PC-9 (cell line): Measurements from ENCODE around the gene PHLPP1. TPM values are rescaled to one million over a fixed set of nuclear protein-coding genes. Genes with fewer than 3 reads are reported as not detected.

Experiments used
- BruUV-seq: library from RNA; stranded (reverse); fragments of 400-500 nt; replicated peaks from 2 replicates; lab custom pipeline; 2021; lab: Mats Ljungman, UMichigan
- CTCF ChIA-PET: fragments of 300-600 bp; sonication (Branson Sonifier 250); formaldehyde crosslinking; loops from one replicate; lab custom pipeline; 2022; ENCODE audit warnings: antibody characterized with exemption; lab: Charles Lee
- POLR2A ChIA-PET: fragments of 300-600 bp; sonication (Branson Sonifier 250); formaldehyde crosslinking; loops from one replicate; lab custom pipeline; 2022; ENCODE audit warnings: antibody characterized with exemption; ENCODE audit not compliant: unreplicated experiment; lab: Charles Lee
- DNase-seq, 2 experiments: peaks; one replicate each; pipeline versions ENCODE4 v3.0.0 to v3.0.0-alpha.2; 2015 to 2022; ENCODE audit warnings: mixed read lengths in 1 of 2
- H2AFZ ChIP-seq: fragments of 200-600 bp; sonication (generic); 2 replicates; pipeline ENCODE4 v1.8.1; 2017; ENCODE audit warnings: antibody characterized with exemption
- H3F3A ChIP-seq: fragments of 200-600 bp; sonication (generic); 2 replicates; pipeline ENCODE4 v1.8.1; 2017; ENCODE audit warnings: antibody characterized with exemption, mild to moderate bottlenecking, low read depth; ENCODE audit not compliant: insufficient read depth
- H3K27ac ChIP-seq: fragments of 200-600 bp; sonication (generic); 2 replicates; pipeline ENCODE4 v1.6.1; 2016; ENCODE audit warnings: mixed run types
- H3K27me3 ChIP-seq: fragments of 200-600 bp; sonication (generic); 2 replicates; pipeline ENCODE4 v1.6.1; 2016; ENCODE audit warnings: low read depth, mixed run types; ENCODE audit not compliant: insufficient read depth
- H3K36me3 ChIP-seq: fragments of 200-600 bp; sonication (generic); 2 replicates; pipeline ENCODE4 v1.6.1; 2016; ENCODE audit warnings: low read depth, mixed run types
- H3K4me1 ChIP-seq: fragments of 200-600 bp; sonication (generic); replicated peaks from 2 replicates; pipeline ENCODE4 v1.6.1; 2016; ENCODE audit warnings: mixed run types; ENCODE audit not compliant: insufficient read depth
- H3K4me2 ChIP-seq: fragments of 200-600 bp; sonication (generic); 2 replicates; pipeline ENCODE4 v1.6.1; 2017; ENCODE audit warnings: mixed run types
- H3K4me3 ChIP-seq: fragments of 200-600 bp; sonication (generic); 2 replicates; pipeline ENCODE4 v1.6.1; 2016; ENCODE audit warnings: mixed run types
- H3K79me2 ChIP-seq: fragments of 200-600 bp; sonication (generic); 2 replicates; pipeline ENCODE4 v1.6.1; 2017; ENCODE audit warnings: low read depth, mixed run types
- H3K9me2 ChIP-seq: fragments of 200-600 bp; sonication (generic); 2 replicates; pipeline ENCODE4 v1.8.1; 2017; ENCODE audit warnings: mild to moderate bottlenecking; ENCODE audit not compliant: insufficient read depth
- H3K9me3 ChIP-seq: fragments of 200-600 bp; sonication (generic); 2 replicates; pipeline ENCODE4 v1.8.1; 2016; ENCODE audit warnings: low read depth; ENCODE audit not compliant: insufficient read depth
- H4K20me1 ChIP-seq: fragments of 200-600 bp; sonication (generic); 2 replicates; pipeline ENCODE4 v1.8.1; 2017; ENCODE audit not compliant: insufficient read depth
- EZH2 ChIP-seq: fragments of 200-600 bp; sonication (generic); IDR thresholded peaks from 2 replicates; pipeline ENCODE4 v1.8.0; 2017; ENCODE audit warnings: antibody characterized with exemption, low read depth
- intact Hi-C: fragments of 100-400 bp; cut with micrococcal nuclease; formaldehyde crosslinking; loops from one replicate; pipeline ENCODE4 v1.10.0; 2022; ENCODE audit not compliant: unreplicated experiment
- total RNA-seq: library from RNA; stranded (reverse); gene quantifications from 2 replicates; pipeline ENCODE4 v1.2.3, GENCODE V29; 2021
- TF ChIP-seq, protein P1 (sequence below): fragments of 200-600 bp; sonication (generic); conservative IDR thresholded peaks from 2 replicates; pipeline ENCODE4 v1.6.1; 2017; ENCODE audit warnings: mixed run types, antibody characterized with exemption, mild to moderate bottlenecking, moderate library complexity

PHLPP1 gene
- total RNA-seq, 1 experiment from 2014 or later: 21.1 TPM

DNA sequence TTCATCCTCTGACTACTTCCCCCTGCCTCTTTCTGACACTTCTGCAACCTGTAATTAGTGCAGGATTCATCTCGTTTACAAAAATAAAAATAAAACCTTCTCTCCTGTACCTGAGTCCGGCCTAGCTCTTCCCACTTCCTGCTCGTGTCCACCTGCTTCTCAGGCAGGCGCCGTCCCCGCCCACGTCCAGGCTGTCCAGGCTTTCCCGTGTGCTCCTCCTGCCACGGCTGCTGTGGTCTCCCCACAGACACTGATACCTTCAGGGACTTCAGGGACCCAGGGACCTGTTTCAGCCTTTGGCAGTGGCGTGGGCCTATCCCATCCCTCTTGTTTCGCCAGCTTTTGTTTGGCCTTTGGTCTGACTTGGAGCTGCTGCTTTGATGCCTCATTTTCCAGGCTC, 272.5 kb downstream of the PHLPP1 start:
- no peak overlapping the region for H2AFZ ChIP-seq
- H3K9me3 ChIP-seq: no peaks in the 10 kb centered on the region
- no peaks in the 10 kb centered on the region for H3K9me2 ChIP-seq
- H3K4me3 ChIP-seq: no peak overlapping the region
- ChIA-PET CTCF (no interaction called here), POLR2A (no interaction called here)
- H3K27me3 ChIP-seq: no peaks in the 10 kb centered on the region
- no peak overlapping the region for H3K27ac ChIP-seq
- H3K4me1 ChIP-seq: peaks cover 7% of the 10 kb centered on the region; the same call in 1 of the 2 replicates
- H3K4me2 ChIP-seq: no peak overlapping the region
- TF ChIP-seq, protein P1, sequence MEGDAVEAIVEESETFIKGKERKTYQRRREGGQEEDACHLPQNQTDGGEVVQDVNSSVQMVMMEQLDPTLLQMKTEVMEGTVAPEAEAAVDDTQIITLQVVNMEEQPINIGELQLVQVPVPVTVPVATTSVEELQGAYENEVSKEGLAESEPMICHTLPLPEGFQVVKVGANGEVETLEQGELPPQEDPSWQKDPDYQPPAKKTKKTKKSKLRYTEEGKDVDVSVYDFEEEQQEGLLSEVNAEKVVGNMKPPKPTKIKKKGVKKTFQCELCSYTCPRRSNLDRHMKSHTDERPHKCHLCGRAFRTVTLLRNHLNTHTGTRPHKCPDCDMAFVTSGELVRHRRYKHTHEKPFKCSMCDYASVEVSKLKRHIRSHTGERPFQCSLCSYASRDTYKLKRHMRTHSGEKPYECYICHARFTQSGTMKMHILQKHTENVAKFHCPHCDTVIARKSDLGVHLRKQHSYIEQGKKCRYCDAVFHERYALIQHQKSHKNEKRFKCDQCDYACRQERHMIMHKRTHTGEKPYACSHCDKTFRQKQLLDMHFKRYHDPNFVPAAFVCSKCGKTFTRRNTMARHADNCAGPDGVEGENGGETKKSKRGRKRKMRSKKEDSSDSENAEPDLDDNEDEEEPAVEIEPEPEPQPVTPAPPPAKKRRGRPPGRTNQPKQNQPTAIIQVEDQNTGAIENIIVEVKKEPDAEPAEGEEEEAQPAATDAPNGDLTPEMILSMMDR: no peak
- no peak for TF ChIP-seq EZH2
- H4K20me1 ChIP-seq: no peaks in the 10 kb centered on the region
- BruUV-seq: no TSS peak
- intact Hi-C loops: no loop called here
- no peaks in the 10 kb centered on the region for H3F3A ChIP-seq
- no peak for DNase-seq
- H3K79me2 ChIP-seq: no peaks in the 10 kb centered on the region
- no peaks in the 10 kb centered on the region for H3K36me3 ChIP-seq

DNA sequence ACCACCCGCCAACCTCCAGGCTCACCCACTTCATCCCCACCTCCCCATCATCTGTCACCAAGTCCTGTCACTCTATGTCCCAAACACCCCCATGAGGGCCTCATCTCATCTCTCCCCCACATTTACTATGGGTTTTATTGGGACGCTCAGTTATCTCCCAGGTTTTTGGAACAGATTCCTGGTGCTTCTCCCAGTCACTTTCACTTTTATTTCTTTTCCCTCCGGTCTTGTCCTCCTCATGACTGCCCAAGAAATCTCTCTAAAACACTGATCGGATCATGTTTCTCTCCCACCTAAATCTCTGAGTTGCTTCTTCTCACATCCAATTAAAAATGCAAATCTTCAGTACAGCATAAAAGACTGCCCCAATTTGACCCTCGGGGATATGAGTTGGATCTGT, 273.1 kb downstream of the PHLPP1 start:
- H3K4me2 ChIP-seq: no peak overlapping the region
- peaks cover 13% of the 10 kb centered on the region for H3K4me1 ChIP-seq
- no peaks in the 10 kb centered on the region for H3F3A ChIP-seq
- TF ChIP-seq, protein P1: no peak
- TF ChIP-seq EZH2: no peak
- H3K9me2 ChIP-seq: no peaks in the 10 kb centered on the region
- H3K4me3 ChIP-seq: no peak overlapping the region
- H3K27me3 ChIP-seq: no peaks in the 10 kb centered on the region
- intact Hi-C loops: no loop called here
- H3K79me2 ChIP-seq: no peaks in the 10 kb centered on the region
- ChIA-PET POLR2A (no interaction called here), CTCF (no interaction called here)
- H4K20me1 ChIP-seq: no peaks in the 10 kb centered on the region
- H3K9me3 ChIP-seq: no peaks in the 10 kb centered on the region
- no peak overlapping the region for H2AFZ ChIP-seq
- no peak overlapping the region for H3K27ac ChIP-seq
- no peak for DNase-seq
- H3K36me3 ChIP-seq: no peaks in the 10 kb centered on the region
- no TSS peak for BruUV-seq

- Histone ChIP-seq H3K27ac (no peak overlapping the region), H3K27me3 (no peaks in the 10 kb centered on the region), H3K36me3 (no peaks in the 10 kb centered on the region), H3K9me2 (no peaks in the 10 kb centered on the region), H3K9me3 (no peaks in the 10 kb centered on the region), H2AFZ (no peak overlapping the region), H3K4me2 (no peak overlapping the region), H4K20me1 (no peaks in the 10 kb centered on the region), H3K79me2 (no peaks in the 10 kb centered on the region), H3F3A (no peaks in the 10 kb centered on the region), H3K4me3 (no peak overlapping the region), H3K4me1 (peaks cover 19% of the 10 kb centered on the region)
- ChIA-PET POLR2A (no interaction called here), CTCF (no interaction called here)
- intact Hi-C loops: no loop called here
- TF ChIP-seq EZH2: no peak
- TF ChIP-seq, protein P1: no peak
- no peak for DNase-seq
- no TSS peak for BruUV-seq
Observed at GRCh38 chr18:62989195-62989594, 273.9 kb downstream of the PHLPP1 start.
